K562 (cell line): Measurements from ENCODE around the gene SOX18. TPM values are rescaled to one million over a fixed set of nuclear protein-coding genes. Genes with fewer than 3 reads are reported as not detected.

Experiments
- CBX8 ChIP-seq: fragments of 200-600 bp; sonication (generic); IDR thresholded peaks from 2 replicates; pipeline ENCODE4 v1.6.1; 2012; ENCODE audit warnings: borderline replicate concordance, mixed run types, low read depth, mild to moderate bottlenecking, moderate library complexity, mixed read lengths, low read length, control low read depth, inconsistent platforms; ENCODE audit not compliant: poor library complexity, severe bottlenecking; ENCODE audit errors: extremely low read depth
- E2F6 ChIP-seq, 2 experiments: IDR thresholded peaks; 2 replicates each; pipeline ENCODE4 v1.6.1; 2011; ENCODE audit warnings: borderline replicate concordance in 1 of 2, control low read depth in 1 of 2, low read depth in 1 of 2, low read length in 1 of 2, mild to moderate bottlenecking in 1 of 2, mixed read lengths in 1 of 2, moderate library complexity in 1 of 2; ENCODE audit not compliant: insufficient read depth in 1 of 2, insufficient read length in 1 of 2, poor library complexity in 1 of 2, severe bottlenecking in 1 of 2; ENCODE audit errors: extremely low read depth in 1 of 2
- EHMT2 ChIP-seq: fragments of 450-650 bp; IDR thresholded peaks from 2 replicates; pipeline ENCODE4 v1.6.1; 2018; ENCODE audit warnings: antibody characterized with exemption
- EP300 ChIP-seq: IDR thresholded peaks from 2 replicates; pipeline ENCODE4 v1.6.1; 2012; ENCODE audit warnings: low read length, improper control_type of control experiment
- HNRNPL ChIP-seq: fragments of 200-400 bp; formaldehyde crosslinking; IDR thresholded peaks from 2 replicates; pipeline ENCODE4 v1.6.1; 2017; ENCODE audit warnings: low read depth, mild to moderate bottlenecking, low read length
- KLF1 ChIP-seq: fragments of 450-650 bp; IDR thresholded peaks from 2 replicates; pipeline ENCODE4 v1.6.1; 2016; ENCODE audit warnings: missing genetic modification characterization, missing compliant biosample characterization
- PBX2 ChIP-seq, 2 experiments: IDR thresholded peaks in 1 of 2; conservative IDR thresholded peaks in 1 of 2; 2 replicates each; pipeline ENCODE4 v1.6.1; 2016; ENCODE audit warnings: low read depth in 2 of 2, mild to moderate bottlenecking in 1 of 2, missing compliant biosample characterization in 1 of 2, missing genetic modification characterization in 1 of 2, moderate library complexity in 1 of 2
- POLR2AphosphoS5 ChIP-seq: IDR thresholded peaks from 2 replicates; pipeline ENCODE4 v1.6.1; 2011; ENCODE audit warnings: mild to moderate bottlenecking, low read depth, low read length, moderate library complexity; ENCODE audit not compliant: control insufficient read depth, insufficient read depth
- RB1 ChIP-seq: fragments of 450-650 bp; IDR thresholded peaks from 2 replicates; pipeline ENCODE4 v1.6.1; 2017; ENCODE audit warnings: low read depth, mild to moderate bottlenecking
- RBFOX2 ChIP-seq: fragments of 200-400 bp; formaldehyde crosslinking; IDR thresholded peaks from 2 replicates; pipeline ENCODE4 v1.6.1; 2017; ENCODE audit warnings: low read depth, mild to moderate bottlenecking, low read length, moderate library complexity
- SMARCC2 ChIP-seq: fragments of 450-650 bp; IDR thresholded peaks from 2 replicates; pipeline ENCODE4 v1.6.1; 2017; ENCODE audit warnings: antibody characterized with exemption, moderate library complexity, mild to moderate bottlenecking, low read depth
- TAF9B ChIP-seq: fragments of 450-650 bp; IDR thresholded peaks from 2 replicates; pipeline ENCODE4 v1.6.1; 2018; ENCODE audit warnings: mild to moderate bottlenecking; ENCODE audit not compliant: partially characterized antibody
- TCF15 ChIP-seq: fragments of 250-450 bp; sonication (Bioruptor Pico); IDR thresholded peaks from 2 replicates; pipeline ENCODE4 v1.8.0; 2022; ENCODE audit warnings: moderate library complexity, mild to moderate bottlenecking, inconsistent platforms
- ZFP1 ChIP-seq: fragments of 450-650 bp; formaldehyde crosslinking; IDR thresholded peaks from 2 replicates; pipeline ENCODE4 v1.4.0; 2020; ENCODE audit warnings: mild to moderate bottlenecking, mixed read lengths
- ZFP91 ChIP-seq: sonication (generic); formaldehyde crosslinking; IDR thresholded peaks from 2 replicates; pipeline ENCODE4 v1.8.0; 2022; ENCODE audit warnings: mild to moderate bottlenecking, missing genetic modification reagents
- ZNF165 ChIP-seq: fragments of 250-450 bp; sonication (Bioruptor Pico); IDR thresholded peaks from 2 replicates; pipeline ENCODE4 v1.4.0; 2020; ENCODE audit warnings: borderline replicate concordance
- ZNF174 ChIP-seq: fragments of 250-450 bp; sonication (Bioruptor Pico); IDR thresholded peaks from 2 replicates; pipeline ENCODE4 v1.4.0; 2020; ENCODE audit warnings: mild to moderate bottlenecking
- ZNF561 ChIP-seq: fragments of 450-650 bp; formaldehyde crosslinking; conservative IDR thresholded peaks from 2 replicates; pipeline ENCODE4 v1.4.0; 2020; ENCODE audit warnings: mild to moderate bottlenecking, moderate library complexity
- ZSCAN29 ChIP-seq: fragments of 450-650 bp; IDR thresholded peaks from 2 replicates; pipeline ENCODE4 v1.6.1; 2017
- polyA plus RNA-seq, 8 experiments: library from polyadenylated mRNA; depleted of rRNA in 4 of 8; stranded (reverse) in 5 of 8; unstranded in 3 of 8; fragments of >200 nt; fragmentation: Nextera tagmentation in 2 of 8; fragmentation: Illumina TruSeq in 1 of 8; extraction: Ambion mirVana in 2 of 8; extraction: Trizol in 1 of 8; gene quantifications; 2 replicates each; pipeline versions ENCODE4 v1.2.1 to v1.2.3, GENCODE V29; 2011 to 2014; ENCODE audit warnings: inconsistent platforms in 1 of 8, missing spikeins in 1 of 8
- total RNA-seq, 7 experiments: library from RNA; depleted of rRNA in 6 of 7; stranded (reverse); fragments of >200 nt in 6 of 7; fragmentation: Illumina TruSeq in 2 of 7; extraction: Trizol in 2 of 7; gene quantifications; 2 replicates each; pipeline versions ENCODE4 v1.2.1 to v1.2.3, GENCODE V29; 2011 to 2021; ENCODE audit warnings: low replicate concordance in 1 of 7

SOX18 gene
- total and polyA plus RNA-seq, 9 of the 15 experiments (the other 6 are each of a cell fraction or from before 2014, with no cell fraction given) = 0.15 to 19.8 (median 0.33) TPM

GRCh38 chr20:64083378-64083803 lies 34.0 kb upstream of the SOX18 start (continued):
- TF ChIP-seq SMARCC2 (no peak), CBX8 (no peak), EP300 (no peak), ZNF174 (no peak), RB1 (peak; percentile 74; the same call in 1 of the 2 replicates), TCF15 (CRISPR knock-in tag) (no peak), EHMT2 (no peak), ZNF561 (CRISPR knock-in tag) (no peak), ZFP91 (CRISPR knock-in tag) (no peak), ZNF165 (no peak), RBFOX2 (0 out of 2 replicates have a peak, but pooled peaks have one; percentile 22), TAF9B (no peak), POLR2AphosphoS5 (no peak), HNRNPL (no peak), KLF1 (no peak), ZSCAN29 (no peak), PBX2 (CRISPR knock-in tag; IDR thresholded peaks at IDR 0.05; ENCODE audit: low read depth) (no peak), PBX2 (tag; conservative IDR thresholded peaks at IDR 0.05; ENCODE audit: low read depth) (no peak), ZFP1 (CRISPR knock-in tag) (no peak), E2F6 (IDR thresholded peaks at IDR 0.05; ENCODE audit: borderline replicate concordance in 1 of 2, extremely low read depth in 1 of 2, insufficient read depth in 1 of 2, insufficient read length in 1 of 2, low read depth in 1 of 2, low read length in 1 of 2, poor library complexity in 1 of 2, severe bottlenecking in 1 of 2) (no peak)
